Chondrocyte (in vitro differentiated cells): ENCODE measurements around the gene MCFD2. TPM values are rescaled to one million over a fixed set of nuclear protein-coding genes. Genes with fewer than 3 reads are reported as not detected.

Experiments
- DNase-seq: peaks from one replicate; pipeline ENCODE4 v3.0.0; 2021; ENCODE audit warnings: mixed read lengths, low spot score
- H3K27ac Mint-ChIP-seq: one replicate; pipeline ENCODE4 v1.8.0; 2021; ENCODE audit warnings: mild to moderate bottlenecking, moderate library complexity, mixed read lengths; ENCODE audit not compliant: unreplicated experiment
- H3K27me3 Mint-ChIP-seq: 2 replicates; pipeline ENCODE4 v1.8.0; 2021; ENCODE audit warnings: low read depth, mixed read lengths
- H3K36me3 Mint-ChIP-seq: 2 replicates; pipeline ENCODE4 v1.8.0; 2021; ENCODE audit warnings: low read depth, mixed read lengths
- H3K4me1 Mint-ChIP-seq: 2 replicates; pipeline ENCODE4 v1.8.0; 2021; ENCODE audit warnings: low read depth, mild to moderate bottlenecking, mixed read lengths
- H3K4me3 Mint-ChIP-seq: one replicate; pipeline ENCODE4 v1.8.0; 2021; ENCODE audit warnings: mild to moderate bottlenecking, moderate library complexity, mixed read lengths; ENCODE audit not compliant: unreplicated experiment
- H3K9me3 Mint-ChIP-seq: 2 replicates; pipeline ENCODE4 v1.8.0; 2021; ENCODE audit warnings: low read depth, mixed read lengths
- total RNA-seq: library from RNA; stranded (reverse); gene quantifications from 3 replicates; pipeline ENCODE4 v1.2.1, GENCODE V29; 2021
- TF ChIP-seq, protein P1 (sequence below): fragments of 200-600 bp; sonication (generic); IDR thresholded peaks from 2 replicates; pipeline ENCODE4 v1.5.0; 2021; ENCODE audit warnings: antibody characterized with exemption, mild to moderate bottlenecking, moderate library complexity

The MCFD2 gene
- total RNA-seq, 1 donor from 2014 or later = 95.0 TPM

DNA sequence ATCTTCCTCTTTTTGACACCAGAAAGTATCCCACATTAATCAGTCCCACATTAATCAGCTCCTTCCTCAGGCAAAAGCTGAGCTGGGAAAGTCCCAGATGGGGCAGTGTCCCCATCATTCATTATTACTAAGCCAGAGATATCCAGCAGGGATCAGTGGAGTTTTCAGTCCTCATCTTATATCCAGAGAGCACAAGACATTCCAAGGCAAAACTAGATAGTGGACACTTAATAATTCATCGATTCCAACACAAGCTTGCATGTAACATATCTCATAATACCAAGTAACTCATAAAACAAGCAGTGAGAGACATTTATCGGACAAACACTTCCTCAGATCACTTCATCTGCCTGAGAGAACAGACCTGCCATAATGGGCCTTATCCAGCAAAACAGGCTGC lies 53.1 kb downstream of the MCFD2 start:
- no peaks in the 10 kb centered on the region for H3K36me3 Mint-ChIP-seq
- DNase-seq = no peak
- no peaks in the 10 kb centered on the region for H3K27me3 Mint-ChIP-seq
- H3K9me3 Mint-ChIP-seq = peaks cover 8% of the 10 kb centered on the region
- no peak overlapping the region for H3K27ac Mint-ChIP-seq
- H3K4me3 Mint-ChIP-seq = no peak overlapping the region
- peaks cover 46% of the 10 kb centered on the region for H3K4me1 Mint-ChIP-seq
- TF ChIP-seq, protein P1, sequence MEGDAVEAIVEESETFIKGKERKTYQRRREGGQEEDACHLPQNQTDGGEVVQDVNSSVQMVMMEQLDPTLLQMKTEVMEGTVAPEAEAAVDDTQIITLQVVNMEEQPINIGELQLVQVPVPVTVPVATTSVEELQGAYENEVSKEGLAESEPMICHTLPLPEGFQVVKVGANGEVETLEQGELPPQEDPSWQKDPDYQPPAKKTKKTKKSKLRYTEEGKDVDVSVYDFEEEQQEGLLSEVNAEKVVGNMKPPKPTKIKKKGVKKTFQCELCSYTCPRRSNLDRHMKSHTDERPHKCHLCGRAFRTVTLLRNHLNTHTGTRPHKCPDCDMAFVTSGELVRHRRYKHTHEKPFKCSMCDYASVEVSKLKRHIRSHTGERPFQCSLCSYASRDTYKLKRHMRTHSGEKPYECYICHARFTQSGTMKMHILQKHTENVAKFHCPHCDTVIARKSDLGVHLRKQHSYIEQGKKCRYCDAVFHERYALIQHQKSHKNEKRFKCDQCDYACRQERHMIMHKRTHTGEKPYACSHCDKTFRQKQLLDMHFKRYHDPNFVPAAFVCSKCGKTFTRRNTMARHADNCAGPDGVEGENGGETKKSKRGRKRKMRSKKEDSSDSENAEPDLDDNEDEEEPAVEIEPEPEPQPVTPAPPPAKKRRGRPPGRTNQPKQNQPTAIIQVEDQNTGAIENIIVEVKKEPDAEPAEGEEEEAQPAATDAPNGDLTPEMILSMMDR = no peak

DNA sequence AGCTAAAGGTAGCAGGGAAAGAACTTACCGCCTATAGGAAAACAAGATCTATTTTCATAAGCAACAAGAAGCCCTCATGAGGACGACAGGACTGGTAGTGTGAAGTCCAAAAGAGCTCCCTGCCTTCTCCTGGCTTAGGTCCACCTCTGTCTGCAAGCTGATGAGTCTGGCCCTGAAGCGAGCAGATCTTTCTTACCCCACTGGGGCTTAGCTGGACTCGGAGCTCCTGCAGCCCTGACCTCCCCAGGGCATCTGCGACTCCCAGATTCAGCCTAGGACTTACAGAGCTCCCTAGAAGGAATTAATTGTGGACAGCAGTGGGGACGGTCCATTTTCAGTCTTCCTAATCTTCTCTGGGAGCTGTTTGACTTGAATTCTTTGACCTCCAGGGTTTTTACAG lies 53.7 kb downstream of the MCFD2 start:
- no peaks in the 10 kb centered on the region for H3K36me3 Mint-ChIP-seq
- no peaks in the 10 kb centered on the region for H3K27me3 Mint-ChIP-seq
- peak overlapping the region; percentile 19 for H3K27ac Mint-ChIP-seq
- peaks cover 49% of the 10 kb centered on the region for H3K4me1 Mint-ChIP-seq
- TF ChIP-seq, protein P1 = no peak
- no peak overlapping the region for H3K4me3 Mint-ChIP-seq
- H3K9me3 Mint-ChIP-seq = peaks cover 8% of the 10 kb centered on the region
- DNase-seq = no peak

DNA sequence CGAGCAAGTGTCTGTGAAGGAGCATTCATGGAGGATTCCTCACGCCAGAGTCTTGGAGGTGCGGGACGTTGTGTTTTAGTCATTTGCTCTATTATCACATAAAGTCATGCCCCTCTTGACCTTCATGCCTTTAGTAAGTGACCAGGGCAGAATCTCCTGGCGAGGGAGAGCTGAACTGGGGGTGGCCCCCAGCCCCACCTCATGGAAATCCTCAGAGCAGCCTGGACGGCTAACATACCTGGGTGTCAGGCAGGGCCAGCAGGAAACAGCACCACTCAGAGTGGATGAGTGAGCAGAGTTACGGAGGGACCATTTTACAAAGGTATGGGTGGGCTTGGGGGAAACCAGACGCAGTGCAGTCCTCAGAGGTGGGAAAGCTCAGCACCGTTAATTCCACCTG lies 56.1 kb downstream of the MCFD2 start:
- H3K27ac Mint-ChIP-seq = peak overlapping the region; percentile 91
- H3K4me3 Mint-ChIP-seq = no peak overlapping the region
- no peak for DNase-seq
- H3K36me3 Mint-ChIP-seq = no peaks in the 10 kb centered on the region
- peaks cover 70% of the 10 kb centered on the region for H3K4me1 Mint-ChIP-seq
- H3K9me3 Mint-ChIP-seq = peaks cover 1% of the 10 kb centered on the region
- TF ChIP-seq, protein P1 = no peak
- H3K27me3 Mint-ChIP-seq = no peaks in the 10 kb centered on the region

DNA sequence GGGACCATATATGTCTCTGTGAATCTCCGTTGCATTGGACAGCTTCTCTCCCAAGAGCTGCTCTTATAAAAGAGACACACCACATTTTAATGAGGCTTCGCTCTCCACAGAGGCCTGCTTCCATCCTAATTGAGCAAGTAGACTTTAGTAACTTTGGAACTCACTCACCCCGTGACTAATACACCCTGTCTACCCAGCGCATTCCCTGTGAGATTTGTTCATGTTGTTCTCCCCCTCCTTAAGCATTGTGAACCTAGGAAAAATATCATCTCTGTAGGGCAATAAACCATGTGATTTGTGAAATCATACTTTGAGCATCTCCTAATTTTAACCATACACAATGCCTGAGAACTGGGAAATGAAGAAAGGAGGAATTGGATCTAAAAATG lies 56.9 kb downstream of the MCFD2 start:
- Mint-ChIP-seq H3K4me3 (no peak overlapping the region), H3K36me3 (no peaks in the 10 kb centered on the region), H3K27ac (peak overlapping the region; percentile 91), H3K9me3 (peaks cover 3% of the 10 kb centered on the region), H3K27me3 (no peaks in the 10 kb centered on the region), H3K4me1 (peaks cover 73% of the 10 kb centered on the region)
- no peak for DNase-seq
- TF ChIP-seq, protein P1 = no peak

DNA sequence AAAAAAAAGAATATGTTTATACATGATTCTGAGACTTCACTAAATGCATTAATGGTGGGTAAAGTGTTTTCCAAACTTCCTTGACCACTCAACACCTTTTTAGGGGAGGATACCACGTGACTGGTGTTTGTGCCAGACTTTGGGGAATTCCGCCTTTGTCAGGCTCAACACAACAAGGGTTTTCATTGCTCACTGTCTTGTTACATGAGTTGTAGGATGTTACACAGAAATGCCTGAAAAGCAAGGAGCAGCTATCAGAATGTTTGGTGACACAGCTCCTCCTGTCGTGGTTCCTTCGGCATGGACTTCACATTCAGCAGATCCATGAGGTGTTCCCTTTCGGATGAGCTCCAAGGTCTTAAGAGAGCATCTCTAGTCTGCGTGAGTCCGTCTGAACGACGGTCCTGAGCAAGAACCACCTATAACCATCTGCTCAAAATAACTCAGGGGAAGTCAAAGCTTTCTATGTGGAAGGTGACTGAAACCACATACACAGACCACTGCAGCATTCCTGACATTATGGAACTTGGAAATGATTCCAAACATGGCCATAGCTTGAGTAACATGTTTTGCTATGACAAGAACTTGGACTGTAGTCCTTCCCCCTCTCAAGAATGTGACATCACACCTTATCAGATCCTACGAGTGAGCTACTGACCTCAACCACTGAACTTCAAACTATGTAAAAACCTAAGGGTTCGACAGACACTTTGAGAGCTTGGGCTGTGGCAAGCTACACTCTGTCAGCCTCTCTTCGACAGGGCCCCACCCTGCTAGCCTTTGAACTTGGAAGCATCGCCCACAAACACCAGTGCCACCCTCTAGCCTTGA lies 57.5 kb downstream of the MCFD2 start:
- H3K4me1 Mint-ChIP-seq = peaks cover 72% of the 10 kb centered on the region
- TF ChIP-seq, protein P1 = peak; percentile 24
- no peaks in the 10 kb centered on the region for H3K27me3 Mint-ChIP-seq
- H3K27ac Mint-ChIP-seq = peak overlapping the region; percentile 91
- DNase-seq = no peak
- H3K4me3 Mint-ChIP-seq = no peak overlapping the region
- H3K9me3 Mint-ChIP-seq = peaks cover 5% of the 10 kb centered on the region
- H3K36me3 Mint-ChIP-seq = no peaks in the 10 kb centered on the region
